ENCODE data around the gene LCT.
"Not testable (repeated sequence)": the region's sequence is repeated elsewhere in the genome, so short reads cannot be mapped to it uniquely, and the experiment has no call there.

The LCT gene

GRCh38 chr2:135831180-135831812, 5.7 kb downstream of the LCT start:
- DNase-seq, result no peak

- peak; percentile 84 for DNase-seq
Observed at GRCh38 chr2:135829378-135830135, 7.4 kb downstream of the LCT start.

DNA sequence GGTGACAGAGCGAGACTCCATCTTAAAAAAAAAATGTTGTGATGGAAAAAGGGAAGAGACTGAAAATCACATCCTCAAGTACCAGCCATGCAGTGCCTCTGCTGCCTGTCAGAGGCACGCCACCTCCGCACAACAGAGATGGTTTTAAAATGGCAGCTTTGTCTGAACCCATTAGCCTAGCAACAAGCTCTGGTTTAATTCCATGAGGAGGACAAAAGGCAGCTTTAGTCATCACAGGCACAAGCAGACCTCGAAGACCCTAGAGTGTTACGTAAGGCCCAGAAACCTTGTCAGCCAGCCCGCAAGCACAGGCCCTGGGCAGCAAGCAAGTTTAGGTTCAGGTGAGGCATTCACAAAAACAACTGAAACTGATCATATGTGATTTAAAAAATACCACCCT, 10.4 kb downstream of the LCT start:
- no peak for DNase-seq

GRCh38 chr2:135825550-135826176, 11.3 kb downstream of the LCT start:
- no peak for DNase-seq

GRCh38 chr2:135825131-135825530, 11.9 kb downstream of the LCT start:
- no peak for DNase-seq

GRCh38 chr2:135822855-135823254, 14.1 kb downstream of the LCT start:
- DNase-seq, result no peak

DNA sequence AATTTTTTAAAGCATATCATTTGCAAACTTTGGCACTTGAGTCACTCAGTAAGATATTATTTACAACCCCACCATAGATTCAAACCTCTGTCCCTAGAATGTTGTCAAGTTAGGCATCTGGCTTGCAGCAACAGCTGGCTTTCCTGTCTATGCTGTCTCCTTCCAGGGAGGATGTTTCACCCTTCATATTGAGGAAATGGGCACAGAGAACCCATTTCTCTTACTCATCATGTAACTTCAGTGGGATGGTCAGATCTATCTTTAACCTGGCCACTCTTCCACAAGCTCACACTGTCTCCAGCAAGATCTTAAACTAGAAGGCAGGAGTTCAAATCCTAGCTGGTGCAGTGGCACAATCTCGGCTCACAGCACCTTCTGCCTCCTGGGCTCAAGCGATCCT, 15.8 kb downstream of the LCT start:
- no peak for DNase-seq

DNA sequence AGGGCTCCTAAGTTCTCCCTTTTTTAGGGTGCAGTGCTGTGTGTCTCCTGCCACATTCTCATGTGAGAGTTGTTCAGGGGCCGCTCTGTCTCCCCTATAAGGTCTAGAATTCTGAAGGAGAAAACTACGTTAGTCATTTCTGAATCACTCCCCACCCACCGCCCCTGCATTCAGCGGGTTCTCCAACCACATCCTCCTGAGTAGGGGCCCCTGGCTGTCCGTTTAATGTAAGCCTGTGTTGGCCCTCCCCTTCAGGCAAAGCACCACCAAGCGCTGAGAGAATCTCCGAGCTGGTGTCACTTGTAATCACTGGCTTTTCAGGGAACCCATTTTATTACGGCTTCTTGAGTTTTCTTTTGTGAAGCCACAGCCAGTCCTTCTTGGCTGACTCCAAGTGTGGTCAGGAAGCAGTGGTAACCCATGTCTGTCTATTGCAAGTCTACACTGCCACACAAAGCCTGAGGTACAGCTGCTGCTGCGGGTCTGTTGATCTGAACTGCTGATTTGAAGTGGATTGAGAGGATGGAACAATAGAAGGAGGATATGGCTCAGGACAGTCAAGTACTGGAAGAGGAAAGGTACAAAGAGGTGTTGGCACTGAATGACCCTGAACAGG, 16.9 kb downstream of the LCT start:
- DNase-seq, result no peak

DNA sequence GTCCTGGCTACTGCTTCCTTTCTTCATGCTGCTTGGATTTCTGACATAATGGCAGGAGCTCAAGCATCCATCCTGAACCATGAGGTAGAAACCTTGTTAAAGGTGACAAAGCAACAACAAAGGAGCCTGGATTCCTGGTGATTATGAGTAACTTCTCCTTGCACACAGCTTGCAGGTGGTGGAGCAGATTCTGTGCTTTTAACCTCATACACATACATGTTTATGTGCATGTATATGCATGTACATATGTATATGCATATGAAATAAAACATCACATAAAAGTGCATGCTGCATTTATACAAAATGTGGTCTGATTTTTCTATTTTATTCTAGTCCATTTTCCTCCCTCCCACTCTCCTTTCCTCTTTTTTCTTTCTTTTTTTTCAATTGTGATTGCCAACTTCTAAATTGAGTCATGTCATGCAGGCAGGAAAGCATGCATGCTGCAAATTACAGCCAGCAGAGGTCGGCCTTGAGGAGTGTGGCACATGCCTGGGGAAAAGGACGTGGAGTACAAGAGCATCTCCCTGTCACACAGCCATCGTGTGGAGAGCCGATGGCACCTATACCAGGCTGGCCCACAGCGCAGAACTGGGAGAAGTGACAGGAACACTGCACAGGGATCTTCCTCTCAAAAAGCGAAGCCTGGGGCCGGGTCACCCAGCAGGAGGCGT, 17.9 kb downstream of the LCT start:
- no peak for DNase-seq

GRCh38 chr2:135817951-135818350, 19.0 kb downstream of the LCT start:
- no peak for DNase-seq

- DNase-seq, result no peak
Observed at GRCh38 chr2:135817466-135817865, 19.5 kb downstream of the LCT start.

DNA sequence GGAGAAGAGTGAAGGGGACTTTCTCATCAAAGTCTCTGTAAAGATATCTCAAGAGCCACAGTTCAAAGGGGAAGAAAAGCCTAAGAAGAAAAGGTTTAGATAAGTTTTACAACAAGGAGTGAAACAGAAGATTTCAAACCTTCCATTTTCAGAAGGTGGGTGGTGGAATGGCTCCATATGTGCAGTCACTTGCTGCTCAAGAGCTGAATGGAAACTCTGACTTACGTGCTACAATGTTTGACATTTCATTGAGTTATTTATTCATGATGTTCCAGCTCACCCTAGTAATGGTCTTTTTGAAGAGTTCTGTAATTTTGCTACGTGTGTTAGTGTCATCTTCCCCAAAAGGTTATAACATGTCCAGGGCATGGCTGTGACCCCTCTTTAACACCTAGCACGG, 21.7 kb downstream of the LCT start:
- no peak for DNase-seq

DNA sequence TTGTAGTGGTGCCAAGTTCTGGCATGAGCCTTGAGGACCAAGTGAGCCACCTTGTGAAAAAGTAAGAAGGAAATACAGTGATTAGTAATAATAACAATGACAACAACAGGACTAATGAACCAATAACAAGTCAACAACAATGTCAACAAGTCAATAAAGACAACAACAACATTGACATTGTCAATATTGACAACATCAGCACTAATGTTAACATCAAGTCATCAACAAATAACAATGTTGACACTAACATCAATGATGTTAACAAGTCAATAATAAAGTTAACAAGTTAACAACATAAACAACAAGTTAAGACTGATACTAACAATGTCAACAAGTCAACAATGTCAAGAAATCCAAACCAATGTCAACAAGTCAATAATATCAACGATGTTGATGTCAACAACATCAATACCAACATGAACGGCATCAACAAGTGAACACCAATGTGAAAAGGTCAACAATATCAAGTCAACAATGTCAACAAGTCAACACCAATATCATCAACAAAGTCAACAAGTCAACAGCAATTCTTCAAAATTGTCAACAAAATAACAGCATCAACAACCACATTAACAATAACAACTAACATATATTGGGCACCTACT, 24.0 kb downstream of the LCT start:
- no peak for DNase-seq

DNA sequence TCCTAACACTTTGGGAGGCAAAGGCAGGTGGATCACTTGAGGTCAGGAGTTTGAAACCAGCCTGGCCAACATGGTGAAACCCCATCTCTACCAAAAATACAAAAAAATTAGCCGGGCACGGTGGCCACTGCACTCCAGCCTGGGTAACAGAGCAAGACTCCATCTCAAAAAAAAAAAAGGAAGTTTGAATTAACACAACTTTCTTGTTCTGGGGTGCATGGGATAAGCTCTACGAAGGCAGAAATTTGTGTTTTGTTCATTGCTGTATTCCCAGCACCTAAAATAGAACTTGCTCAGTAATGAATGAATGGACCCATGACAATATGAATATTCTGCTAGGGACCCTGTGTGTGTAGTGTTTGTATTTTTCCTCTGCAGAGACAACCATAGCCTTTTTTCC, 29.1 kb downstream of the LCT start:
- DNase-seq, result not testable (repeated sequence)

- DNase-seq, result no peak
Observed at GRCh38 chr2:135803278-135803677, 33.7 kb downstream of the LCT start.

DNA sequence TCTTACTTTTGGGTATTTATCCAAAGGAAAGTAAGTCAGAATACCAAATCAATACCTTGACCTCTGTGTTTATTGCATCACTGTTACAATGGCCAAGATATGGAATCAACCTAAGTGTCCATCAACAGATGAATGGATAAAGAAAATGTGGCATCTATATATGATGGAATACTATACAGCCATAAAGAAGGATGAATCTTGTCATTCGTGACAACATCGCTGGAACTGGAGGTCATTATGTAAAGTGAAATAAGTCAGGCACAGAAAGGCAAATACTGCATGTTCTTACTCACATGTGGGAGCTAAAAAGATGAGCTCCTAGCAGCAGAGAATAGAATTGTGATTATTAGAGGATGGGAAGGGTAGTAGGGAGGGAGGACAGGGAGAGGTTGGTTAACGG, 34.6 kb downstream of the LCT start:
- no peak for DNase-seq

- DNase-seq, result no peak
Observed at GRCh38 chr2:135800513-135801460, 36.2 kb downstream of the LCT start.

DNA sequence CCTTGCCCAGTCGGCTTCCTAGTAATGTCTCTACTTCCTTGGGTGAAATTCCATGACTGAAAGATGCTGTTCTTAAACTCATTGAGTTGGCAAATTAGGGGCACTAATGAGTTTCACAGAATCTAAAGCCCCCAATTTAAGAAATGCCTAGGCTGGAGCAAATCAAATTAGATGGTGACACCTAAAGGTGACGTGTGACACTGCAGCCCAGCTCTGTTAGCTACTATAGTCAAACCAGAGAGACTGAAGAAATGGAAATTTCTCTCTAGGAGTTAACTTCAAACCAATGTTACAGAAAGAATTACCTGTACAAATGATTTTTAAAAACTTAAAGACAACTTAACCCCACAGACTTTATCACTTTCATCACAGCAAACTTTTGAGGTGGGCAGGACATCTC, 37.2 kb downstream of the LCT start:
- no peak for DNase-seq

DNA sequence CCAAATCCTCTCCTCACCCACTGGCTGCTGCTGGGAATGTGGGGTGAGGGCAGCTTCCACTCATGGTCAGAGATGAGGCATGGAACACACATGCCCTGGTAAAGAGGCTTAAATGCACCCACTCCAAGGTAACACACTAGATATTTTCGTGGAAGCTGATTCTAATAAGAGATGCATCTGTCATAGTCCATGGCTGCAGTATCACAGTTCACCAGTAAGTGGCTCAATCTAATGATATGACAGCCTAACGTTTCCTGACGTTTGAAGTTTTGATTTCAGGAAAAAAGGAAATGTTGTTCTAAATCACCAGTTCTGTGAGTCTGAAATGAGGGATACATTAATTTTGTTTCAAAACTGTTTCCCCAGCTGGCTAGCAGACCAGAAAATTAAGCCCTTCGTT, 38.2 kb downstream of the LCT start:
- no peak for DNase-seq

- no peak for DNase-seq
Observed at GRCh38 chr2:135798275-135798705, 38.7 kb downstream of the LCT start.

GRCh38 chr2:135797497-135798274, 39.3 kb downstream of the LCT start:
- peak; percentile 42 for DNase-seq
